Measurements from ENCODE around the gene NDUFAB1. TPM values are rescaled to one million over a fixed set of nuclear protein-coding genes. Genes with fewer than 3 reads are reported as not detected.

NDUFAB1 gene
- total RNA-seq, 1 experiment from 2014 or later = 184 TPM

DNA sequence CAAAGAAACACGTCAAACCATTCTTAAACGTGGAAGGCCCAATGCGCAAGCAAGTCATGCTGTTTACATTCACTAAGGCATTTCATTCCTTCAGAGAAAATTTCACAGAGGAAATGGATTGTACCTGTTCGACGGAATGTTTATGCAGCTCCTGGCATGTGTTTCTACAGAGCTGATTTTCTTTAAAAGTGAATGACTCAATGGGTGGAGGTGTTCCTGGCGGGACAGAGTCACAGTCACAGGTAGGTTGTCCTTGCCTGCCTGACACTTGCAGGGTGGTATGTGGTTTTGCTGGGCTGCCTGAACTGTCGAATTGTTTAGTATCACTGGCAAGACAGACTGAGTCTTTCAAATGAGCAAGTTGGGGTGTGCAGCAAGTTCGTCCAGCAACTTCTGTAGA lies 33.4 kb upstream of the NDUFAB1 start:
- no peaks in the 10 kb centered on the region for H3K9me3 ChIP-seq (ENCODE audit: low read depth, low read length, poor library complexity, severe bottlenecking)
- BruUV-seq (replicated peaks) = no TSS peak
- no peak for TF ChIP-seq EZH2 (IDR thresholded peaks at IDR 0.05; ENCODE audit: borderline replicate concordance, low read depth, low read length, poor library complexity, severe bottlenecking)
- TF ChIP-seq, protein P1, sequence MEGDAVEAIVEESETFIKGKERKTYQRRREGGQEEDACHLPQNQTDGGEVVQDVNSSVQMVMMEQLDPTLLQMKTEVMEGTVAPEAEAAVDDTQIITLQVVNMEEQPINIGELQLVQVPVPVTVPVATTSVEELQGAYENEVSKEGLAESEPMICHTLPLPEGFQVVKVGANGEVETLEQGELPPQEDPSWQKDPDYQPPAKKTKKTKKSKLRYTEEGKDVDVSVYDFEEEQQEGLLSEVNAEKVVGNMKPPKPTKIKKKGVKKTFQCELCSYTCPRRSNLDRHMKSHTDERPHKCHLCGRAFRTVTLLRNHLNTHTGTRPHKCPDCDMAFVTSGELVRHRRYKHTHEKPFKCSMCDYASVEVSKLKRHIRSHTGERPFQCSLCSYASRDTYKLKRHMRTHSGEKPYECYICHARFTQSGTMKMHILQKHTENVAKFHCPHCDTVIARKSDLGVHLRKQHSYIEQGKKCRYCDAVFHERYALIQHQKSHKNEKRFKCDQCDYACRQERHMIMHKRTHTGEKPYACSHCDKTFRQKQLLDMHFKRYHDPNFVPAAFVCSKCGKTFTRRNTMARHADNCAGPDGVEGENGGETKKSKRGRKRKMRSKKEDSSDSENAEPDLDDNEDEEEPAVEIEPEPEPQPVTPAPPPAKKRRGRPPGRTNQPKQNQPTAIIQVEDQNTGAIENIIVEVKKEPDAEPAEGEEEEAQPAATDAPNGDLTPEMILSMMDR (conservative IDR thresholded peaks at IDR 0.05; ENCODE audit: low read depth, low read length) = no peak
- POLR2A ChIA-PET (ENCODE audit: low non-redundant PET) = no interaction called here
- CTCF ChIA-PET = no interaction called here
- no peaks in the 10 kb centered on the region for H3K27me3 ChIP-seq (replicated peaks; ENCODE audit: insufficient read depth, low read depth, low read length, poor library complexity)
- peaks cover 35% of the 10 kb centered on the region for H3K36me3 ChIP-seq (ENCODE audit: insufficient read depth, low read length, poor library complexity, severe bottlenecking)
- intact Hi-C loops (cut with micrococcal nuclease; ENCODE audit: unreplicated experiment) = no loop called here
- H3K4me1 ChIP-seq (ENCODE audit: insufficient read depth, low read length, poor library complexity, severe bottlenecking) = no peaks in the 10 kb centered on the region
- no peak for DNase-seq (ENCODE audit: low spot score)
- H3K4me3 ChIP-seq (ENCODE audit: low read depth, low read length, poor library complexity, severe bottlenecking) = no peak overlapping the region
- no peak overlapping the region for H3K27ac ChIP-seq (ENCODE audit: low read depth, low read length, poor library complexity, severe bottlenecking)

DNA sequence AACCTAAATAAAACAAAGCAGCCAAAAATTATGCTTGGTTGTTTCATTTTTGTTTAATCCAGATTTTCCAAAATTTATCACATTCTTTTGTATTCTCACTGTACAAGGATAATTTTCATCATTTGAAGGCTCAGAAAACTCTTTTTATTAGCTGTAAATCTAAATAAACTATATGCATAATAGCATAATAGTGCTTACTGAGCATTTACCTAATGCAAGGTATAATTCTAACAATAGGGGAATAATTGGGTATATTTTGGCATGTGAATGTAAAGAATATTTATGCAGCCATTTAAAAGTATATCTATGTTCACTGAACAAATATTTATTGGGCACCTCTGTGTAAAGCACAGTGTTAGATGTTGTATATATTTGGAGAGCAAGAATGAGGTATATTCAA lies 28.0 kb upstream of the NDUFAB1 start:
- POLR2A ChIA-PET (ENCODE audit: low non-redundant PET) = no interaction called here
- Histone ChIP-seq H3K36me3 (ENCODE audit: insufficient read depth, low read length, poor library complexity, severe bottlenecking) (peaks cover 60% of the 10 kb centered on the region), H3K9me3 (ENCODE audit: low read depth, low read length, poor library complexity, severe bottlenecking) (no peaks in the 10 kb centered on the region), H3K27ac (ENCODE audit: low read depth, low read length, poor library complexity, severe bottlenecking) (no peak overlapping the region), H3K4me3 (ENCODE audit: low read depth, low read length, poor library complexity, severe bottlenecking) (no peak overlapping the region), H3K27me3 (replicated peaks; ENCODE audit: insufficient read depth, low read depth, low read length, poor library complexity) (no peaks in the 10 kb centered on the region), H3K4me1 (ENCODE audit: insufficient read depth, low read length, poor library complexity, severe bottlenecking) (no peaks in the 10 kb centered on the region)
- BruUV-seq (replicated peaks) = no TSS peak
- TF ChIP-seq, protein P1 (conservative IDR thresholded peaks at IDR 0.05; ENCODE audit: low read depth, low read length) = no peak
- no peak for TF ChIP-seq EZH2 (IDR thresholded peaks at IDR 0.05; ENCODE audit: borderline replicate concordance, low read depth, low read length, poor library complexity, severe bottlenecking)
- CTCF ChIA-PET = no interaction called here
- no peak for DNase-seq (ENCODE audit: low spot score)
- intact Hi-C loops (cut with micrococcal nuclease; ENCODE audit: unreplicated experiment) = no loop called here

DNA sequence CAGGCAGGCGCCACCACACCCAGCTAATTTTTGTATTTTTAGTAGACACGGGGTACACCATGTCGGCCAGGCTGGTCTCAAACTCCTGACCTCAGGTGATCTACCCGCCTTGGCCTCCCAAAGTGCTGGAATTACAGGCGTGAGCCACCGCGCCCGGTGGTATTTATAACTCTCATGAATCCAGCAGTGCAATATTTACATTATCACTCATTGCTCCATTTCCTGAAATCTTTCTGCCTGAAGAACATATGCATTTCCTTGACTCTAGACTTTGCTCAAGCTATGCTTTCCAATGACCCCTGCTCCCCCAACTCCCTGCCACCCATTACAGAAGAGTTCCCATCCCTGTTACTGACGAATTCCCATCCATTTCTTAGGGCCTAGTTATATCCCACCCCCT lies 19.7 kb upstream of the NDUFAB1 start:
- CTCF ChIA-PET = no interaction called here

More for the DNA sequence above, 19.7 kb upstream of the NDUFAB1 start:
- Histone ChIP-seq H3K36me3 (ENCODE audit: insufficient read depth, low read length, poor library complexity, severe bottlenecking) (peaks cover 42% of the 10 kb centered on the region), H3K4me1 (ENCODE audit: insufficient read depth, low read length, poor library complexity, severe bottlenecking) (no peaks in the 10 kb centered on the region), H3K9me3 (ENCODE audit: low read depth, low read length, poor library complexity, severe bottlenecking) (no peaks in the 10 kb centered on the region), H3K4me3 (ENCODE audit: low read depth, low read length, poor library complexity, severe bottlenecking) (no peak overlapping the region), H3K27ac (ENCODE audit: low read depth, low read length, poor library complexity, severe bottlenecking) (no peak overlapping the region), H3K27me3 (replicated peaks; ENCODE audit: insufficient read depth, low read depth, low read length, poor library complexity) (no peaks in the 10 kb centered on the region)
- POLR2A ChIA-PET (ENCODE audit: low non-redundant PET) = no interaction called here
- intact Hi-C loops (cut with micrococcal nuclease; ENCODE audit: unreplicated experiment) = no loop called here
- DNase-seq (ENCODE audit: low spot score) = no peak
- TF ChIP-seq, protein P1 (conservative IDR thresholded peaks at IDR 0.05; ENCODE audit: low read depth, low read length) = no peak
- no peak for TF ChIP-seq EZH2 (IDR thresholded peaks at IDR 0.05; ENCODE audit: borderline replicate concordance, low read depth, low read length, poor library complexity, severe bottlenecking)
- no TSS peak for BruUV-seq (replicated peaks)
